GM12878 (cell line): Measurements from ENCODE around the gene LCMT1. TPM values are rescaled to one million over a fixed set of nuclear protein-coding genes. Genes with fewer than 3 reads are reported as not detected.

Experiments used
- ATAC-seq: fragments of 200-7000 bp; cut with Tn5 transposase; 3 replicates; pipeline ENCODE4 v1.9.1; 2020; ENCODE audit warnings: mild to moderate bottlenecking, moderate library complexity
- BruUV-seq: library from RNA; stranded (reverse); fragments of 400-500 nt; replicated peaks from 2 replicates; lab custom pipeline; 2021; lab: Mats Ljungman, UMichigan
- CTCF ChIA-PET: fragments of 300-600 bp; sonication (Branson Sonifier 250); formaldehyde crosslinking; extraction: SDS; loops from one replicate; lab custom pipeline; 2021; ENCODE audit warnings: inconsistent platforms; lab: Yijun Ruan, JAX
- POLR2A ChIA-PET: fragments of 350-600 bp; formaldehyde crosslinking; extraction: SDS; loops from one replicate; lab custom pipeline; 2021; ENCODE audit warnings: inconsistent platforms; lab: Charles Lee
- RAD21 ChIA-PET: fragments of 300-600 bp; sonication (Branson Sonifier 250); formaldehyde crosslinking; loops from one replicate; lab custom pipeline; 2023; ENCODE audit warnings: antibody characterized with exemption; ENCODE audit not compliant: unreplicated experiment; lab: Charles Lee
- SMC1A ChIA-PET: fragments of 300-600 bp; sonication (Branson Sonifier 250); formaldehyde crosslinking; loops from one replicate; lab custom pipeline; 2023; ENCODE audit not compliant: unreplicated experiment, uncharacterized antibody; lab: Charles Lee
- DNase-seq: peaks from one replicate; pipeline ENCODE4 v3.0.0-alpha.2; 2011; ENCODE audit warnings: low read depth, low spot score
- FAIRE-seq: peaks from 3 replicates; lab custom pipeline; 2011; peaks lifted over from hg19 to GRCh38; lab: Jason Lieb, UNC
- H2AFZ ChIP-seq: 2 replicates; pipeline ENCODE4 v1.6.0; 2011; ENCODE audit warnings: low read depth, low read length, control low read depth; ENCODE audit not compliant: control insufficient read depth
- H3K27ac ChIP-seq: 2 replicates; pipeline ENCODE4 v1.5.1; 2011; ENCODE audit warnings: control low read depth; ENCODE audit not compliant: control insufficient read depth, insufficient read depth
- H3K27me3 ChIP-seq, 2 experiments: replicated peaks in 1 of 2; 2 replicates each; pipeline versions ENCODE4 v1.6.0 to v1.6.1; 2011; ENCODE audit warnings: low read length in 1 of 2; ENCODE audit not compliant: control insufficient read depth in 2 of 2, insufficient read depth in 2 of 2
- H3K36me3 ChIP-seq, 2 experiments: 2 replicates each; pipeline ENCODE4 v1.5.1; 2011; ENCODE audit warnings: low read length in 1 of 2; ENCODE audit not compliant: control insufficient read depth in 2 of 2, insufficient read depth in 2 of 2
- H3K4me1 ChIP-seq: 2 replicates; pipeline ENCODE4 v1.6.1; 2011; ENCODE audit warnings: mild to moderate bottlenecking, low read length, moderate library complexity, mixed read lengths; ENCODE audit not compliant: control insufficient read depth, insufficient read depth
- H3K4me2 ChIP-seq: 2 replicates; pipeline ENCODE4 v1.6.0; 2011; ENCODE audit warnings: control low read depth; ENCODE audit not compliant: control insufficient read depth, insufficient read depth
- H3K4me3 ChIP-seq: fragments of 200-600 bp; sonication (generic); 2 replicates; pipeline ENCODE4 v1.5.1; 2016
- H3K79me2 ChIP-seq: 2 replicates; pipeline ENCODE4 v1.6.0; 2011; ENCODE audit warnings: low read length; ENCODE audit not compliant: control insufficient read depth, insufficient read depth
- H3K9ac ChIP-seq: 2 replicates; pipeline ENCODE4 v1.8.0; 2011; ENCODE audit warnings: low read length, control low read depth, mixed read lengths; ENCODE audit not compliant: control insufficient read depth, insufficient read depth
- H3K9me3 ChIP-seq: replicated peaks from 3 replicates; pipeline ENCODE4 v1.5.1; 2011; ENCODE audit warnings: mild to moderate bottlenecking, low read length; ENCODE audit not compliant: control insufficient read depth, insufficient read depth
- H4K20me1 ChIP-seq: 2 replicates; pipeline ENCODE4 v1.6.0; 2011; ENCODE audit not compliant: control insufficient read depth, insufficient read depth
- CBX3 ChIP-seq: fragments of 200-600 bp; sonication (generic); IDR thresholded peaks from 2 replicates; pipeline ENCODE4 v1.6.1; 2016; ENCODE audit warnings: low read depth, borderline replicate concordance
- CREB1 ChIP-seq: IDR thresholded peaks from 2 replicates; pipeline ENCODE4 v1.6.1; 2012; ENCODE audit warnings: low read depth, mild to moderate bottlenecking, inconsistent platforms
- DPF2 ChIP-seq: fragments of 450-650 bp; IDR thresholded peaks from 2 replicates; pipeline ENCODE4 v1.6.1; 2017; ENCODE audit warnings: mild to moderate bottlenecking
- JUNB ChIP-seq: IDR thresholded peaks from 2 replicates; pipeline ENCODE4 v1.6.1; 2016; ENCODE audit warnings: antibody characterized with exemption, mild to moderate bottlenecking
- MXI1 ChIP-seq: fragments of 150-350 bp; IDR thresholded peaks from 2 replicates; pipeline ENCODE4 v1.6.1; 2011; ENCODE audit warnings: low read depth, mild to moderate bottlenecking, inconsistent platforms, low read length, improper control_type of control experiment
- MYB ChIP-seq: fragments of 150-350 bp; IDR thresholded peaks from 2 replicates; pipeline ENCODE4 v1.6.1; 2014; ENCODE audit warnings: mild to moderate bottlenecking, low read depth, low read length, borderline replicate concordance
- NR2C1 ChIP-seq: fragments of 450-650 bp; IDR thresholded peaks from 2 replicates; pipeline ENCODE4 v1.6.1; 2017; ENCODE audit warnings: antibody characterized with exemption, mild to moderate bottlenecking, moderate library complexity
- PRDM15 ChIP-seq: fragments of 450-650 bp; formaldehyde crosslinking; IDR thresholded peaks from 2 replicates; pipeline ENCODE4 v1.4.0; 2020; ENCODE audit warnings: mild to moderate bottlenecking, moderate library complexity
- SIX5 ChIP-seq: IDR thresholded peaks from 2 replicates; pipeline ENCODE4 v1.6.1; 2011; ENCODE audit warnings: mild to moderate bottlenecking, low read depth, low read length, moderate library complexity; ENCODE audit not compliant: severe bottlenecking
- ZZZ3 ChIP-seq: IDR thresholded peaks from 2 replicates; pipeline ENCODE4 v1.6.1; 2011; ENCODE audit warnings: low read depth; ENCODE audit not compliant: control insufficient read depth, insufficient read length
- WGBS: methylation state at CpG from one replicate; pipeline ENCODE4 v1.1.6; 2016; ENCODE audit warnings: low lambda C conversion rate; ENCODE audit not compliant: insufficient replicate concordance, insufficient coverage; ENCODE audit errors: missing lambda C conversion rate; 5-methylcytosine and 5-hydroxymethylcytosine counted together
- in situ Hi-C: fragments of 300-500 bp; cut with MboI; formaldehyde crosslinking; loops from 9 replicates; pipeline ENCODE4 v1.14.3; 2018; ENCODE audit warnings: mixed read lengths
- intact Hi-C: fragments of 100-400 bp; cut with micrococcal nuclease; formaldehyde crosslinking; loops from one replicate; pipeline ENCODE4 v1.14.2; 2022; ENCODE audit not compliant: unreplicated experiment
- polyA plus RNA-seq, 11 experiments: library from polyadenylated mRNA; depleted of rRNA in 4 of 11; unstranded in 6 of 11; stranded (reverse) in 5 of 11; fragments of >200 nt; fragmentation: Nextera tagmentation in 4 of 11; fragmentation: Illumina TruSeq in 1 of 11; extraction: Ambion mirVana in 4 of 11; extraction: Trizol in 1 of 11; gene quantifications; 1 replicate in 1 of 11; 2 replicates in 10 of 11; pipeline versions ENCODE4 v1.2.1 to v1.2.3, GENCODE V29; 2011 to 2016; ENCODE audit warnings: inconsistent platforms in 2 of 11, missing spikeins in 2 of 11, low read depth in 1 of 11
- total RNA-seq, 4 experiments: library from RNA; depleted of rRNA in 3 of 4; stranded (reverse); fragments of >200 nt in 3 of 4; fragmentation: Illumina TruSeq in 1 of 4; extraction: Trizol in 1 of 4; gene quantifications; 2 replicates each; pipeline versions ENCODE4 v1.2.1 to v1.2.3, GENCODE V29; 2013 to 2021

LCMT1 gene
- total and polyA plus RNA-seq, 10 of the 15 experiments (the other 5 are each of a cell fraction or from before 2014, with no cell fraction given) = 19.7 to 51.2 (median 32.6) TPM

- H4K20me1 ChIP-seq = no peaks in the 10 kb centered on the region
- ATAC-seq (no peak), DNase-seq (no peak), FAIRE-seq (no peak)
- in situ Hi-C loops = no loop called here
- H3K4me1 ChIP-seq = no peaks in the 10 kb centered on the region
- no peaks in the 10 kb centered on the region for H3K9me3 ChIP-seq
- no peak overlapping the region for H3K27ac ChIP-seq
- CTCF ChIA-PET = no interaction called here
- no peak overlapping the region for H3K4me2 ChIP-seq
- H3K27me3 ChIP-seq = no peaks in the 10 kb centered on the region
- WGBS = 98% methylated on average over 2 of the region's 2 CpGs
- no peak overlapping the region for H2AFZ ChIP-seq
- BruUV-seq = no TSS peak
- peaks cover 3 to 14% of the 10 kb centered on the region in 2 experiments; a peak in 3 of 4 replicates for H3K36me3 ChIP-seq
- SMC1A ChIA-PET = no interaction called here
- intact Hi-C loops = no loop called here
- TF ChIP-seq CBX3 = no peak
- TF ChIP-seq ZZZ3 = no peak
- TF ChIP-seq JUNB = no peak
- no peak for TF ChIP-seq SIX5
- TF ChIP-seq PRDM15 (CRISPR knock-in tag) = no peak
- no peak for TF ChIP-seq MYB
- no peak for TF ChIP-seq MXI1
- TF ChIP-seq NR2C1 = no peak
- no peak for TF ChIP-seq CREB1
- no peak for TF ChIP-seq DPF2
- no peaks in the 10 kb centered on the region for H3K79me2 ChIP-seq
- H3K9ac ChIP-seq = no peak overlapping the region
- POLR2A ChIA-PET = no interaction called here
- no peak overlapping the region for H3K4me3 ChIP-seq
- RAD21 ChIA-PET = no interaction called here
Observed at GRCh38 chr16:25141648-25142047, 30.1 kb downstream of the LCMT1 start.
